Thymus (tissue), 11 donors: Measurements from ENCODE around the gene AJM1. TPM values are rescaled to one million over a fixed set of nuclear protein-coding genes. Genes with fewer than 3 reads are reported as not detected.
"Not testable (repeated sequence)": the region's sequence is repeated elsewhere in the genome, so short reads cannot be mapped to it uniquely, and the experiment has no call there.

Experiments used
- DNase-seq, 9 donors: peaks; one replicate each; pipeline ENCODE4 v3.0.0-alpha.2; 2013; ENCODE audit warnings: low spot score in 9 of 9, low read depth in 6 of 9, missing footprints in 1 of 9
- H3K27ac ChIP-seq, 2 donors: one replicate each; pipeline ENCODE4 v1.5.1; 2013; ENCODE audit warnings: control low read depth in 1 of 2, low read depth in 1 of 2, low read length in 1 of 2, mild to moderate bottlenecking in 1 of 2, moderate library complexity in 1 of 2
- H3K27me3 ChIP-seq, 2 donors: one replicate each; pipeline ENCODE4 v1.5.1; 2013; ENCODE audit warnings: low read length in 1 of 2; ENCODE audit not compliant: control insufficient read depth in 2 of 2, insufficient read depth in 1 of 2
- H3K36me3 ChIP-seq, 2 donors: one replicate each; pipeline ENCODE4 v1.5.1; 2013; ENCODE audit warnings: low read length in 1 of 2, mild to moderate bottlenecking in 1 of 2, moderate library complexity in 1 of 2; ENCODE audit not compliant: control insufficient read depth in 2 of 2, insufficient read depth in 2 of 2
- H3K4me1 ChIP-seq, 2 donors: one replicate each; pipeline ENCODE4 v1.5.1; 2013; ENCODE audit warnings: low read length in 2 of 2; ENCODE audit not compliant: control insufficient read depth in 2 of 2, insufficient read depth in 2 of 2
- H3K4me3 ChIP-seq, 2 donors: one replicate each; pipeline ENCODE4 v1.5.1; 2013; ENCODE audit warnings: low read length in 2 of 2, control low read depth in 1 of 2, mild to moderate bottlenecking in 1 of 2
- H3K9me3 ChIP-seq, 2 donors: one replicate each; pipeline ENCODE4 v1.5.1; 2013; ENCODE audit warnings: low read length in 1 of 2, mild to moderate bottlenecking in 1 of 2; ENCODE audit not compliant: control insufficient read depth in 2 of 2, insufficient read depth in 1 of 2
- WGBS: extraction: QIAGEN DNeasy Blood & Tissue Kit; methylation state at CpG from one replicate; pipeline ENCODE4 v1.1.7; 2013; 5-methylcytosine and 5-hydroxymethylcytosine counted together
- polyA plus RNA-seq: library from polyadenylated mRNA; stranded (reverse); fragments of 200-250 nt; gene quantifications from one replicate; pipeline ENCODE4 v1.2.3, GENCODE V29; 2013
- total RNA-seq: library from RNA; stranded (reverse); fragments of 120-200 nt; gene quantifications from one replicate; pipeline ENCODE4 v1.2.4, GENCODE V29; 2013
- donor health status: healthy.

The AJM1 gene
- total and polyA plus RNA-seq, 2 donors, result 0.42 to 1.8 TPM

GRCh38 chr9:136841646-136842379 is 465 bp upstream of the AJM1 start:
- 78% methylated on average over 16 of the region's 16 CpGs for WGBS
- not testable (repeated sequence) for DNase-seq, H3K27ac ChIP-seq, H3K9me3 ChIP-seq
- H3K4me1 ChIP-seq, result peaks cover 9 to 30% of the 10 kb centered on the region in 2 donors
- H3K27me3 ChIP-seq, result peaks cover 37 to 44% of the 10 kb centered on the region in 2 donors
- H3K36me3 ChIP-seq, result peaks cover 26 to 42% of the 10 kb centered on the region in 2 donors
- H3K4me3 ChIP-seq, result peak overlapping the region; percentile 45 to 55

GRCh38 chr9:136843159-136843800 is 1.0 kb downstream of the AJM1 start:
- not testable (repeated sequence) for H3K9me3 ChIP-seq, DNase-seq, H3K27ac ChIP-seq
- Histone ChIP-seq H3K4me1 (peaks cover 15 to 40% of the 10 kb centered on the region in 2 donors), H3K36me3 (peaks cover 21 to 29% of the 10 kb centered on the region in 2 donors), H3K4me3 (peak overlapping the region in 1 of 2 donors; percentile 55), H3K27me3 (peaks cover 51 to 58% of the 10 kb centered on the region in 2 donors)
- WGBS, result 21% methylated on average over 21 of the region's 21 CpGs

GRCh38 chr9:136843801-136844740 is 1.8 kb downstream of the AJM1 start:
- Histone ChIP-seq H3K27me3 (peaks cover 55 to 66% of the 10 kb centered on the region in 2 donors), H3K36me3 (peaks cover 18 to 22% of the 10 kb centered on the region in 2 donors), H3K4me3 (peak overlapping the region in 1 of 2 donors; percentile 21), H3K4me1 (peaks cover 15 to 41% of the 10 kb centered on the region in 2 donors)
- H3K9me3 ChIP-seq, H3K27ac ChIP-seq: not testable (repeated sequence)
- 9% methylated on average over 99 of the region's 99 CpGs for WGBS
- DNase-seq, result peak in 2 of 9 donors; percentile 33 to 42

DNA sequence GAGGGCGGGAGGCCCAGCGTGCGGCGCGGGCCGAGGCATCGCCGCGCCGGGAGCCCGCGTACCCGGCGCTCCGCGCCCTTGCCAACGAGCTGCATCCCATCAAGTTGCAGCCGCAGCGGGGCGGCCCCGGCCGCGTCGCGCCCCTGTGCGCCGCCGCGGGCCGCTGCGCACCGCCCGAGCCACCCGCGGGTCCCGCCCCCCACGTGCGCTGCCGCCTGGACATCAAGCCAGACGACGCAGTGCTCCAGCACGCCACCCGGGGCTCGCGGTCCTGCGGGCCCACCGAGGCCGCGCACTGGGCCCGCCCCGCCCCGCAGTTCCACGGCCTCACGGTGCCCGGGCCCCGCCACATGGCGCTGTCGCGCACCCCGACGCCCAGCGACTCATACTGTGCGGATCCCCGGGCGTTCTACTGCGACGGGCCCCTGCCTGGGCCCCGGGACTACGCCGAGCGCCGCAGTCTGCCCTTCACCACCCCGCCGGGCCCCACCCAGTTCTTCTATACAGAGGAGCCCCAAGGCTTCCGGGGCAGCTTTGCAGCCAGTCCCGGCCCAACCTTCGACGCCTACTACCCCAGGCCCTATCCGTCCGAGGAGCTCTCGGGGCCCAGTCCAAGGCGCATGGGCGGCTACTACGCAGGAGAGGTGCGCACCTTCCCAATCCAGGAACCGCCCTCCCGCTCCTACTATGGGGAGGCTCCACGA is 2.6 kb downstream of the AJM1 start:
- H3K27me3 ChIP-seq, result peaks cover 55 to 68% of the 10 kb centered on the region in 2 donors
- WGBS, result 16% methylated on average over 88 of the region's 88 CpGs
- no peak overlapping the region for H3K4me3 ChIP-seq

DNA sequence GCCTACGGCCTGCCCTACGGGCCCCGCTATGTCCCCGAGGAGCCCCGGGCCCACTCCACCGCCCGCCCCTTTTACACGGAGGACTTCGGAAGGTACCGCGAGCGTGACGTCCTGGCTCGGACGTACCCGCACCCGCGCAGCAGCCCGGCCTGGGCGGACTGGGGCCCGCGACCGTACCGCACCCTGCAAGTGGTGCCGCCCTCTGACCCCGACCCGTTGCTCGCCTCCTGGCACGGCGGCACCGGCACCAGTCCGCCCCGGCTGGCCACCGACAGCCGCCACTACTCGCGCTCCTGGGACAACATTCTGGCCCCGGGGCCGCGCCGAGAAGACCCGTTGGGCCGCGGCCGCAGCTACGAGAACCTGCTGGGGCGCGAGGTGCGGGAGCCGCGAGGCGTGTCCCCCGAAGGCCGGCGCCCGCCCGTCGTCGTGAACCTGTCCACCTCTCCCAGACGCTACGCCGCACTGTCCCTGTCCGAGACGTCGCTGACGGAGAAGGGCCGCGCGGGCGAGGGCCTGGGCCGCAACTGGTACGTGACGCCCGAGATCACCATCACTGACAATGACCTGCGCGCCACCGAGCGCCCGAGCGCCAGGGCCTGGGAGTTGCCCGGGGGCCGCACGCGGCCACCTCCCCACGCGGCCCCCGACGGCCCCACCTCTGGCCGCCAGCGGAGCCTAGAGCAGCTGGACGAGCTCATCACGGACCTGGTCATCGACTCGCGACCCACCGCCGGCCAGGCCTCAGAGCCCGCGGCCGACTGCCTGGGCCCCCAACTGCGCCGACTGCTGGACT is 3.4 kb downstream of the AJM1 start:
- peaks cover 55 to 71% of the 10 kb centered on the region in 2 donors for H3K27me3 ChIP-seq
- H3K9me3 ChIP-seq, result peaks cover 2 to 7% of the 10 kb centered on the region in 2 donors
- H3K36me3 ChIP-seq, result peaks cover 5 to 9% of the 10 kb centered on the region in 2 donors
- no peak overlapping the region for H3K4me3 ChIP-seq
- H3K4me1 ChIP-seq, result peaks cover 18 to 50% of the 10 kb centered on the region in 2 donors
- 34% methylated on average over 102 of the region's 102 CpGs for WGBS
- H3K27ac ChIP-seq, result no peak overlapping the region
- DNase-seq, result no peak

More for the DNA sequence above, 2.6 kb downstream of the AJM1 start:
- Histone ChIP-seq H3K9me3 (peaks cover 2 to 7% of the 10 kb centered on the region in 2 donors), H3K27ac (no peak overlapping the region), H3K36me3 (peaks cover 9 to 13% of the 10 kb centered on the region in 2 donors), H3K4me1 (peaks cover 17 to 45% of the 10 kb centered on the region in 2 donors)
- DNase-seq, result no peak

DNA sequence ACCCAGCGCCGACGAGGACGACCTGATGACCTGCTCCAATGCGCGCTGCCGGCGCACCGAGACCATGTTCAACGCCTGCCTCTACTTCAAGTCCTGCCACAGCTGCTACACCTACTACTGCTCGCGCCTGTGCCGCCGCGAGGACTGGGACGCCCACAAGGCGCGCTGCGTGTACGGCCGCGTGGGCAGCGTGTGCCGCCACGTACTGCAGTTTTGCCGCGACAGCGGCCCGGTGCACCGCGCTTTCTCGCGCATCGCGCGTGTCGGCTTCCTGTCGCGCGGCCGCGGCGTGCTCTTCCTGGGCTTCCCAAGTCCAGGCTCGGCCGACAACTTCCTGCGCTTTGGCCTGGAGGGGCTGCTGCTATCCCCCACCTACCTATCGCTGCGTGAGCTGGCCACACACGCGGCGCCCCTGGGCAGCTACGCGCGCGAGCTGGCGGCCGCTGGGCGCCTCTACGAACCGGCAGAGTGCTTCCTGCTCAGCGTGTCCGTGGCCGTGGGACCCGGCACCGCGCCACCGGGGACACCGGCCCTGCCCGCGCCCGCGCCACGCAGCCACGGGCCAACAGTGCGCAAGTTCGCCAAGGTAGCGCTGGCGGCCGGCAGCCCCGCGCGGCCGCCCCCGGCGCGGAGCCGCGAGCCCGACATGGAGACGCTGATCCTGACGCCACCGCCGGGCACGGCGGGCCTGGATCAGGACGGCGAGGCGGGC is 4.3 kb downstream of the AJM1 start:
- DNase-seq, result no peak
- Histone ChIP-seq H3K9me3 (peaks cover 2 to 7% of the 10 kb centered on the region in 2 donors), H3K27ac (no peak overlapping the region), H3K27me3 (peaks cover 55 to 71% of the 10 kb centered on the region in 2 donors), H3K36me3 (peaks cover under 1 to 5% of the 10 kb centered on the region in 2 donors), H3K4me3 (peak overlapping the region in 1 of 2 donors; percentile 11), H3K4me1 (peaks cover 18 to 44% of the 10 kb centered on the region in 2 donors)
- WGBS, result 8% methylated on average over 98 of the region's 98 CpGs

- H3K27ac ChIP-seq, result peak overlapping the region in 1 of 2 donors; percentile 24
- peaks cover 18 to 37% of the 10 kb centered on the region in 2 donors for H3K4me1 ChIP-seq
- WGBS, result 6% methylated on average over 75 of the region's 75 CpGs
- peaks cover 2 to 7% of the 10 kb centered on the region in 2 donors for H3K9me3 ChIP-seq
- peaks cover 0 to 5% of the 10 kb centered on the region in 2 donors for H3K36me3 ChIP-seq
- peak overlapping the region in 1 of 2 donors; percentile 85 for H3K4me3 ChIP-seq
- H3K27me3 ChIP-seq, result peaks cover 55 to 68% of the 10 kb centered on the region in 2 donors
- peak in 1 of 9 donors; percentile 27 for DNase-seq
Measured at GRCh38 chr9:136847088-136847825, 5.0 kb downstream of the AJM1 start.
